ENCODE measurements around the gene PLEKHA4. TPM values are rescaled to one million over a fixed set of nuclear protein-coding genes. Genes with fewer than 3 reads are reported as not detected.
"Not testable (repeated sequence)": the region's sequence is repeated elsewhere in the genome, so short reads cannot be mapped to it uniquely, and the experiment has no call there.

The PLEKHA4 gene
- total RNA-seq, 1 donor from 2014 or later = 8.5 TPM

DNA sequence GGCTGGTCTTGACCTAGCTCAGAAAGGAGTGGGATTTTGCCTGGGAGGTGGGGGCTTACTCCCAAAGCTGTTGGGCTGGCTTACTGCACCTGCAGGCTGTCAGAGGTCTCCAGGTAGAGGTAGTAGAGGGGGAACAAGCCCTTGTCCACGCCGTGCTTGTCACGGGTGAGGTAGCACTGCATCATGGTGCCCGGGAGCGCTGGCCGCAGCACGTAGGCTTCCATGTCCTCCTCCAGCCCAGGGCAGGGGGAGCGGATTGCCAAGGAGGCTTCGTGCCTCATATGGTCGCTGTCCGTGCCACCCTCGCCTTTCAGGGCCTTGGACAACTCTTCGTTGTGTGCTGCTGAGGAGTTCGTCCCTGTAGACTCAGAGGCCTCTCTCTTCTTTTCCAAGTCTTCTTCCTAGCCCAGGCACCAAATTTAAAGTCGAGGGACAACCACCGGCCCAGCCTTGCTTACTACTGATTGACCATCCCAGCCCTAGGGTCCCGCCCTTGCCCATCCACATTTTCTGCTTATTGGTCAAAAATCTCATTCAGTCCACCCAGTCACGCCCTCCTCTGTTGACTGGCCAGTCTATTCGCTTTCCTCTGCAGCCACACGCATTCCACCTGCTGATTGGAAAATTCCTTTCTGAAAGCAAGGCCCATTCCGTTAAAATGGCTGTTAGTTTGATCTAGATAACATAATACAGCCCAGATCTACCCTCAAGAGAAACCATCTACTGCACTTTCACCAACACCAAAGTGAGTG lies 19.6 kb upstream of the PLEKHA4 start:
- TF ChIP-seq, protein P1, sequence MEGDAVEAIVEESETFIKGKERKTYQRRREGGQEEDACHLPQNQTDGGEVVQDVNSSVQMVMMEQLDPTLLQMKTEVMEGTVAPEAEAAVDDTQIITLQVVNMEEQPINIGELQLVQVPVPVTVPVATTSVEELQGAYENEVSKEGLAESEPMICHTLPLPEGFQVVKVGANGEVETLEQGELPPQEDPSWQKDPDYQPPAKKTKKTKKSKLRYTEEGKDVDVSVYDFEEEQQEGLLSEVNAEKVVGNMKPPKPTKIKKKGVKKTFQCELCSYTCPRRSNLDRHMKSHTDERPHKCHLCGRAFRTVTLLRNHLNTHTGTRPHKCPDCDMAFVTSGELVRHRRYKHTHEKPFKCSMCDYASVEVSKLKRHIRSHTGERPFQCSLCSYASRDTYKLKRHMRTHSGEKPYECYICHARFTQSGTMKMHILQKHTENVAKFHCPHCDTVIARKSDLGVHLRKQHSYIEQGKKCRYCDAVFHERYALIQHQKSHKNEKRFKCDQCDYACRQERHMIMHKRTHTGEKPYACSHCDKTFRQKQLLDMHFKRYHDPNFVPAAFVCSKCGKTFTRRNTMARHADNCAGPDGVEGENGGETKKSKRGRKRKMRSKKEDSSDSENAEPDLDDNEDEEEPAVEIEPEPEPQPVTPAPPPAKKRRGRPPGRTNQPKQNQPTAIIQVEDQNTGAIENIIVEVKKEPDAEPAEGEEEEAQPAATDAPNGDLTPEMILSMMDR (IDR thresholded peaks at IDR 0.05; ENCODE audit: unreplicated experiment) = no peak
- Mint-ChIP-seq H3K27me3 (peaks cover 3% of the 10 kb centered on the region), H3K27ac (no peak overlapping the region), H3K9me3 (ENCODE audit: low read depth) (no peaks in the 10 kb centered on the region), H3K4me3 (ENCODE audit: low read depth) (no peak overlapping the region), H3K4me1 (ENCODE audit: low read depth) (peaks cover 16% of the 10 kb centered on the region), H3K36me3 (ENCODE audit: insufficient read depth) (peaks cover 2% of the 10 kb centered on the region)
- DNase-seq (ENCODE audit: low spot score, unreplicated experiment) = no peak

DNA sequence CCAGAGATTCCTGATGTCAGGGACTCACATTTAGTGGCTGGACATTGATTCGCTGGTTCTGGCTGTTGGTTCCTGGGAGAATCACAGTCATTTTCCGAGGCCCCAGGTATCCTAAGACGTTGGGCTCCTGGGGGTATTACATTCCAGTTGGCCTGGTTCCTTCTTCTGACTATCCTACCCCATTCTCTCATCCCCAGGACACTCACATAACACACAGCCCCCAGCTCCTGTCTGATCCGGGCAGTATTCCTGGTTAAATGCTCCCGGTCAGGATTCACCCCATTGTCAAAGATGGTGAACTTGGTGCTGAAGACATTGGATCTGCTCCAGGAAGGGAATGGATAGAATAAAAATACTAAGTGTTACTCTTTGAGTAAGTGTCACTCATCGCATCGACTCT lies 15.3 kb upstream of the PLEKHA4 start:
- Mint-ChIP-seq H3K4me1 (ENCODE audit: low read depth) (no peaks in the 10 kb centered on the region), H3K27me3 (no peaks in the 10 kb centered on the region), H3K27ac (no peak overlapping the region), H3K36me3 (ENCODE audit: insufficient read depth) (peaks cover under 1% of the 10 kb centered on the region), H3K9me3 (ENCODE audit: low read depth) (peaks cover 4% of the 10 kb centered on the region), H3K4me3 (ENCODE audit: low read depth) (no peak overlapping the region)
- DNase-seq (ENCODE audit: low spot score, unreplicated experiment) = no peak
- TF ChIP-seq, protein P1 (IDR thresholded peaks at IDR 0.05; ENCODE audit: unreplicated experiment) = no peak

DNA sequence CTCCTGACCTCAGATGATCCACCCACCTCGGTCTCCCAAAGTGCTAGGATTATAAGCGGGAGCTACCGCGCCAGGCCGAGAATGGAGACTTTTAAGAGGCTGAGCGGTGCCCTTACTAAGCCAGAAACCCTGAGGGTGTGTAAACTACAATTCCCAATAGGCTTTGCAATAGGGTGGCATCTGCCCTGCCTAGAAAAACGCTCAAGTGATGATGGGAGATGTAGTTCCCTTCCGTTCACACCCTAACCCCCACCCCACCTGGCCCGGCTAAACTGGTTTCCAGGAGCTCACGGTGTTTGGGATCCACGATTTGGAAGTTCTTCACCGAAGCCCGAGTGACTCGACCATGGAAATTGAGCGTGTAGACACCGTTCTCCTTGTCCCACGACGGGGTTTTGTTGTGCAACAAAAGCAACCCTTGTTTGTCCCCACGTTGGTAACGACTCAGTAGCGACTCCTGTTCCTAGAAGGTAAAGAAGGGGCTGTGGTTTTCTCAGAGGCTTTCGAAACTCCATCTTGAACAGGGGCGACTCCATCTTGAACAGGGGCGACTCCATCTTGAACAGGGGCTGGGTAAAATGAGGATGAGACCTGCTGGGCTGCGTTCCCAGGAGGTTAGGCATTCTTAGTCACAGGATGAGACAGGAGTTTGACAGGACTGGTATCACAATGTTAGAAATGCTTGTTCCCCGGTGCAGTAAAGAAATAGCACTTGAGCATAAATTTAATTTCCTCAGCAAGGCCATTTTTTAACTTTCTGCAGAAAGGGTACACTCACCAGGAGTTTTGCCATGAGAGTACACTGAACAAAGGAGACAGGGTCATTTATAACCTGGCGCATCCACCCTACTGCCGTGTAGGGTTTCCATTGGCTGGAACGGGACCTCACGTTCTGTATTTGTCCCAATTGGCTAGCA lies 13.6 kb upstream of the PLEKHA4 start:
- TF ChIP-seq, protein P1 (IDR thresholded peaks at IDR 0.05; ENCODE audit: unreplicated experiment) = no peak
- Mint-ChIP-seq H3K4me3 (ENCODE audit: low read depth) (no peak overlapping the region), H3K27ac (no peak overlapping the region), H3K9me3 (ENCODE audit: low read depth) (peaks cover 4% of the 10 kb centered on the region), H3K36me3 (ENCODE audit: insufficient read depth) (peaks cover 5% of the 10 kb centered on the region), H3K27me3 (no peaks in the 10 kb centered on the region), H3K4me1 (ENCODE audit: low read depth) (no peaks in the 10 kb centered on the region)
- no peak for DNase-seq (ENCODE audit: low spot score, unreplicated experiment)

DNA sequence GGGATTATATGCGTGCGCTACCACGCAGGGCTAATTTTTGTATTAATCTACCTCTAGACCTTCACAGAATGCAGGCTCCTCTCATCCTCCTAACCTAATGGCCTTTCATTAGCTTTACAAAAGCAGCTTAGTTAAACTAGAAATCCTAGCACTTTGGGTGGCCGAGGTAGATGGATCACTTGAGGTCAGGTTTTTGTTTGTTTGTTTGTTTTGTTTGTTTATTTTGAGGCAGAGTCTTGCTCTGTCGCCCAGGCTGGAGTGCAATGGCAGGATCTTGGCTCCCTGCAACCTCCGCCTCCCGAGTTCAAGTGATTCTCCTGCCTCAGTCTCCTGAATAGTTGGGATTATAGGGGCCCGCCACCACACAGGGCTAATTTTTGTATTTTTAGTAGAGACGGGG lies 11.3 kb upstream of the PLEKHA4 start:
- not testable (repeated sequence) for H3K27me3 Mint-ChIP-seq; H3K27ac Mint-ChIP-seq; H3K4me3 Mint-ChIP-seq (ENCODE audit: low read depth); H3K9me3 Mint-ChIP-seq (ENCODE audit: low read depth); DNase-seq (ENCODE audit: low spot score, unreplicated experiment)
- Mint-ChIP-seq H3K4me1 (ENCODE audit: low read depth) (peaks cover 13% of the 10 kb centered on the region), H3K36me3 (ENCODE audit: insufficient read depth) (peaks cover 13% of the 10 kb centered on the region)

DNA sequence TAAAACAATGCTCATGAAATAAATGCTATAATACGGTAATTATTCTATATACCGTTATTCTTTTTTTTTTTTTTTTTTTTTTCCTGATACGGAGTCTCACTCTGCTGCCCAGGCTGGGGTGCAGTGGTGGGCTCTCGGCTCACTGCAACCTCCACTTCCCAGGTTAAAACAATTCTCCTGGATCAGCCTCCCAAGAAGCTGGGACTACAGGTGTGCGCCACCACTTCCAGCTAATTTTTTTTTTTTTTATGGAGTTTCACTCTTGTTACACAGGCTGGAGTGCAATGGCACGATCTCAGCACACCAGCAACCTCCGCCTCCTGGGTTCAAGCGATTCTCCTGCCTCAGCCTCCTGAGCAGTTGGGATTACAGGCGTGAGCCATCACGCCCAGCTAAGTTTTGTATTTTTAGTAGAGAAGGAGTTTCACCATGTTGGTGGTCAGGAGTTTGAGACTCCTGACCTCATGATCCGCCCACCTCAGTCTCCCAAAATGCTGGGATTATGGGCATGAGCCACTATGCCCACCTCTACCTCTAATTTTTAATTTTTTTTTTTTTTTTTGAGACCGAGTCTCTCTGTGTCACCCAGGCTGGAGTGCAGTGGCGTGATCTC lies 10.7 kb upstream of the PLEKHA4 start:
- H3K4me3 Mint-ChIP-seq (ENCODE audit: low read depth) = no peak overlapping the region
- TF ChIP-seq, protein P1 (IDR thresholded peaks at IDR 0.05; ENCODE audit: unreplicated experiment) = no peak
- H3K36me3 Mint-ChIP-seq (ENCODE audit: insufficient read depth) = peaks cover 19% of the 10 kb centered on the region
- peaks cover 19% of the 10 kb centered on the region for H3K4me1 Mint-ChIP-seq (ENCODE audit: low read depth)
- H3K9me3 Mint-ChIP-seq (ENCODE audit: low read depth) = peaks cover 4% of the 10 kb centered on the region
- no peaks in the 10 kb centered on the region for H3K27me3 Mint-ChIP-seq
- no peak for DNase-seq (ENCODE audit: low spot score, unreplicated experiment)
- no peak overlapping the region for H3K27ac Mint-ChIP-seq

All from progenitor cell of endocrine pancreas (in vitro differentiated cells).